22Rv1 (cell line): ENCODE data around the gene OR52B2.

Experiments
- ZFX ChIP-seq: fragments of 450-650 bp; IDR thresholded peaks from 2 replicates; pipeline ENCODE4 v1.6.1; 2017; ENCODE audit warnings: antibody characterized with exemption, borderline replicate concordance
- TF ChIP-seq, protein P1 (sequence below): fragments of 450-650 bp; IDR thresholded peaks from 2 replicates; pipeline ENCODE4 v1.5.1; 2017; ENCODE audit warnings: mild to moderate bottlenecking

DNA sequence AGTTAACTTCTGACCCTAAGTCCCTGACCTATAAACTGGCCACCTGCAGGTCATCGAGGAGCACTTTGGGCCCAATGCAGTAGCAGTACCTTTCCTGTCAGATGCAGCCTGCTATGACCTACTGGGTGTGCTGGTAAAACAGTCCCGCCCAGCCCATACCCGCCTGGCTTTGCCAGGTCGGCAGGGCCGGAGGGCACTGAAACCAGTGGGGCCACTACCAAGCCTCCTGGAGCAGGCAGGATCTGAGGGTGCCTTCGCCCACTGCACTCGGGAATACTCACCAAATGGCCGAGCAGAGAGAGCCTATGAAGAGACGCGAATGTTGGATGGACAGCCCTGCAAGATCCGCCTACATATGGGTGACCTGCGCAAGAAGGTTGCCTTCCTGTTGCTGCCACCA, 39.7 kb upstream of the OR52B2 start:
- TF ChIP-seq, protein P1, sequence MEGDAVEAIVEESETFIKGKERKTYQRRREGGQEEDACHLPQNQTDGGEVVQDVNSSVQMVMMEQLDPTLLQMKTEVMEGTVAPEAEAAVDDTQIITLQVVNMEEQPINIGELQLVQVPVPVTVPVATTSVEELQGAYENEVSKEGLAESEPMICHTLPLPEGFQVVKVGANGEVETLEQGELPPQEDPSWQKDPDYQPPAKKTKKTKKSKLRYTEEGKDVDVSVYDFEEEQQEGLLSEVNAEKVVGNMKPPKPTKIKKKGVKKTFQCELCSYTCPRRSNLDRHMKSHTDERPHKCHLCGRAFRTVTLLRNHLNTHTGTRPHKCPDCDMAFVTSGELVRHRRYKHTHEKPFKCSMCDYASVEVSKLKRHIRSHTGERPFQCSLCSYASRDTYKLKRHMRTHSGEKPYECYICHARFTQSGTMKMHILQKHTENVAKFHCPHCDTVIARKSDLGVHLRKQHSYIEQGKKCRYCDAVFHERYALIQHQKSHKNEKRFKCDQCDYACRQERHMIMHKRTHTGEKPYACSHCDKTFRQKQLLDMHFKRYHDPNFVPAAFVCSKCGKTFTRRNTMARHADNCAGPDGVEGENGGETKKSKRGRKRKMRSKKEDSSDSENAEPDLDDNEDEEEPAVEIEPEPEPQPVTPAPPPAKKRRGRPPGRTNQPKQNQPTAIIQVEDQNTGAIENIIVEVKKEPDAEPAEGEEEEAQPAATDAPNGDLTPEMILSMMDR = no peak
- no peak for TF ChIP-seq ZFX
